ENCODE data around the gene GASK1B.
A peak's percentile ranks its signal among the peaks of the same experiment; 100 is the strongest.

Gene GASK1B

GRCh38 chr4:158182736-158183135 is 9.9 kb upstream of the GASK1B start:
- no peak for DNase-seq

- no peak for DNase-seq
These were observed 9.1 kb upstream of the GASK1B start for GRCh38 chr4:158181906-158182305.

GRCh38 chr4:158179465-158179864 is 6.6 kb upstream of the GASK1B start:
- DNase-seq: no peak

- peak in 1 of 2 experiments; percentile 78 for DNase-seq
These were observed 4.0 kb upstream of the GASK1B start for GRCh38 chr4:158176776-158177175.

GRCh38 chr4:158176108-158176507 is 3.3 kb upstream of the GASK1B start:
- DNase-seq: no peak

- peak in 1 of 2 experiments; percentile 38 for DNase-seq
These were observed 1.9 kb downstream of the GASK1B start for GRCh38 chr4:158170691-158171561.

- DNase-seq: peak; percentile 90 to 92
These were observed 2.7 kb downstream of the GASK1B start for GRCh38 chr4:158169931-158170690.

- DNase-seq: no peak
These were observed 3.3 kb downstream of the GASK1B start for GRCh38 chr4:158169506-158169905.

GRCh38 chr4:158168606-158169005 is 4.2 kb downstream of the GASK1B start:
- no peak for DNase-seq

- DNase-seq: no peak
These were observed 6.1 kb downstream of the GASK1B start for GRCh38 chr4:158166701-158167100.

- no peak for DNase-seq
These were observed 8.0 kb downstream of the GASK1B start for GRCh38 chr4:158164768-158165213.

GRCh38 chr4:158163941-158164767 is 8.7 kb downstream of the GASK1B start:
- no peak for DNase-seq

GRCh38 chr4:158162631-158163030 is 10.2 kb downstream of the GASK1B start:
- no peak for DNase-seq

- DNase-seq: no peak
These were observed 11.1 kb downstream of the GASK1B start for GRCh38 chr4:158161551-158162354.

GRCh38 chr4:158159718-158160094 is 13.1 kb downstream of the GASK1B start:
- DNase-seq: no peak

- DNase-seq: no peak
These were observed 13.6 kb downstream of the GASK1B start for GRCh38 chr4:158159054-158159717.

GRCh38 chr4:158157412-158157811 is 15.4 kb downstream of the GASK1B start:
- no peak for DNase-seq

- DNase-seq: no peak
These were observed 17.0 kb downstream of the GASK1B start for GRCh38 chr4:158155656-158156356.

- no peak for DNase-seq
These were observed 25.7 kb downstream of the GASK1B start for GRCh38 chr4:158147151-158147550.

- no peak for DNase-seq
These were observed 26.1 kb downstream of the GASK1B start for GRCh38 chr4:158146736-158147135.

GRCh38 chr4:158139086-158139485 is 33.7 kb downstream of the GASK1B start:
- no peak for DNase-seq
